Measurements from ENCODE around the gene TFPT. TPM values are rescaled to one million over a fixed set of nuclear protein-coding genes. Genes with fewer than 3 reads are reported as not detected.

Gene TFPT
- total RNA-seq, 1 donor from 2014 or later: 29.4 TPM

DNA sequence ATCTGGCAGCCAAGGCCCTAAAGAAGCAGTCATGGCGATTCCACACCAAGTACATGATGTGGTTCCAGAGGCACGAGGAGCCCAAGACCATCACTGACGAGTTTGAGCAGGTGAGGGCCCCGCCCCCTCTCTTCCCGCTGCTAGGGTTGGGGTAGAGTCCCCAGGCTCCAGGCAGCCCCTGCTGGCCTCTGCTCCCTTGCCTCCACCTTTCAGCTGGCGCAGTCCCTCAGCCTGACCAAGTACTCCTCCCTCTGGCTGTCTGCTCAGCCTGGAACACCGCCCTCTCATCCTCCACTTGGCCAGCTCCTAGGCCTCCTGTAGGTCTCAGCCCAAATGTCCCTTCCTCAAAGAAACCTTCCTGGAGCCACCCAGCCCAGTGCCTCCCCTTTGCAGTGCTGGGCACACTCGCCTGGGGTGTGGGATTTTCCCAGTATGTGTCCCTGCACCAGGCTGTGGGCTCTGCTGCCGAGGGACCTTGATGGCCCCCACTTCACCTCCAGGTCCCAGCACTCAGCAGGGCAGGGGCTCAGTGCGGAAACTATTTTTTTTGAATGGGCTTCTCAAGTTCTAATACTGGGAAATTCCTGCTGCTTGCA lies 38.4 kb upstream of the TFPT start:
- no peak for DNase-seq (ENCODE audit: extremely low spot score, unreplicated experiment)

DNA sequence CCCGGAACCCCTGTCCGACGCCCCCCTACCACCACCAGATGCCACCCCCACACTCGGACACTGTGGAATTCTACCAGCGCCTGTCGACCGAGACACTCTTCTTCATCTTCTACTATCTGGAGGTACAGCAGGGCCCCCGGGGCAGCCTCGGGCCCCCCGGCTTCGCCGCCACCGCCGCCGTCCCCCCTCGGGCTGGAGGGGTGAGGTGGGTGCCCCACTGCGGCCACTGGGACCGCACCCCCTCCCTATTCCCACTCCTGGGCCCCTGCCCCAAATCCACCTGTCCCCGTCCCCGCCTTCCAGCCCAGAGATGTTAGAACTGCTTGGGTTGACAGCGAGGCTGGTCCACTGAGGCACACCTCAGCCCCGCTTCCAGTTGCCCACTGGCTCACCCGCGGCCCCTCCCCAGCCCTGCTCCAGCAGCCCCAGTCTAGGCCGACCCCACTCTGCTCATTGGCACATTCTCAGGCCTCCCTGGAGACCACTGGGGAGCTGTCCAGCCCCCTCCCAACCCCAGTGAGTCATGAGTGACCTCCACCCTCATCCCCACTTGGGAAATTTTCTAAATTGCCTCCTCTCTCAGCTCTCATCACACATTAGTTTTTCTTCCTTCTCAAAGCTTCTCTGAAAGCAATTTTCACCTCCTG lies 37.5 kb upstream of the TFPT start:
- Mint-ChIP-seq H3K27ac (ENCODE audit: unreplicated experiment) (peak overlapping the region; percentile 81), H3K36me3 (ENCODE audit: unreplicated experiment) (peaks cover 45% of the 10 kb centered on the region), H3K9me3 (ENCODE audit: unreplicated experiment) (no peaks in the 10 kb centered on the region), H3K4me3 (ENCODE audit: unreplicated experiment) (no peak overlapping the region), H3K4me1 (ENCODE audit: unreplicated experiment) (peaks cover 8% of the 10 kb centered on the region), H3K27me3 (ENCODE audit: unreplicated experiment) (no peaks in the 10 kb centered on the region)
- TF ChIP-seq, protein P1, sequence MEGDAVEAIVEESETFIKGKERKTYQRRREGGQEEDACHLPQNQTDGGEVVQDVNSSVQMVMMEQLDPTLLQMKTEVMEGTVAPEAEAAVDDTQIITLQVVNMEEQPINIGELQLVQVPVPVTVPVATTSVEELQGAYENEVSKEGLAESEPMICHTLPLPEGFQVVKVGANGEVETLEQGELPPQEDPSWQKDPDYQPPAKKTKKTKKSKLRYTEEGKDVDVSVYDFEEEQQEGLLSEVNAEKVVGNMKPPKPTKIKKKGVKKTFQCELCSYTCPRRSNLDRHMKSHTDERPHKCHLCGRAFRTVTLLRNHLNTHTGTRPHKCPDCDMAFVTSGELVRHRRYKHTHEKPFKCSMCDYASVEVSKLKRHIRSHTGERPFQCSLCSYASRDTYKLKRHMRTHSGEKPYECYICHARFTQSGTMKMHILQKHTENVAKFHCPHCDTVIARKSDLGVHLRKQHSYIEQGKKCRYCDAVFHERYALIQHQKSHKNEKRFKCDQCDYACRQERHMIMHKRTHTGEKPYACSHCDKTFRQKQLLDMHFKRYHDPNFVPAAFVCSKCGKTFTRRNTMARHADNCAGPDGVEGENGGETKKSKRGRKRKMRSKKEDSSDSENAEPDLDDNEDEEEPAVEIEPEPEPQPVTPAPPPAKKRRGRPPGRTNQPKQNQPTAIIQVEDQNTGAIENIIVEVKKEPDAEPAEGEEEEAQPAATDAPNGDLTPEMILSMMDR (IDR thresholded peaks at IDR 0.05): no peak
- DNase-seq (ENCODE audit: extremely low spot score, unreplicated experiment): no peak

More for the DNA sequence above, 38.4 kb upstream of the TFPT start:
- TF ChIP-seq, protein P1 (IDR thresholded peaks at IDR 0.05): no peak
- no peak overlapping the region for H3K4me3 Mint-ChIP-seq (ENCODE audit: unreplicated experiment)
- H3K27ac Mint-ChIP-seq (ENCODE audit: unreplicated experiment): peak overlapping the region; percentile 54
- no peaks in the 10 kb centered on the region for H3K27me3 Mint-ChIP-seq (ENCODE audit: unreplicated experiment)
- peaks cover 16% of the 10 kb centered on the region for H3K4me1 Mint-ChIP-seq (ENCODE audit: unreplicated experiment)
- no peaks in the 10 kb centered on the region for H3K9me3 Mint-ChIP-seq (ENCODE audit: unreplicated experiment)
- H3K36me3 Mint-ChIP-seq (ENCODE audit: unreplicated experiment): peaks cover 43% of the 10 kb centered on the region

DNA sequence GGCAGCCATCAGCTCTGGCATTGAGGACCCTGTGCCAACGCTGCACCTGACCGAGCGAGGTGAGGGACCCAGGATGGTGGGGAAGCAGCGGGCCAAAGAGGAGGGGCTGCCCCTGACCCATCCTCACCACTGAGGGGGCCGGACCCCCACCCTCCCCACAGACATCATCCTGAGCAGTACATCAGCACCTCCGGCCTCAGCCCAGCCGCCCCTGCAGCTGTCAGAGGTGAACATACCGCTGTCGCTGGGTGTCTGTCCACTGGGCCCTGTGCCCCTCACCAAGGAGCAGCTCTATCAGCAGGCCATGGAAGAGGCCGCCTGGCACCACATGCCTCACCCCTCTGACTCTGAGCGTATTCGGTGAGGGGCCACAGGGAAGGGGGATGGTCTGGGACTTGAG lies 36.8 kb upstream of the TFPT start:
- DNase-seq (ENCODE audit: extremely low spot score, unreplicated experiment): no peak
- H3K4me3 Mint-ChIP-seq (ENCODE audit: unreplicated experiment): no peak overlapping the region
- H3K9me3 Mint-ChIP-seq (ENCODE audit: unreplicated experiment): no peaks in the 10 kb centered on the region
- no peaks in the 10 kb centered on the region for H3K27me3 Mint-ChIP-seq (ENCODE audit: unreplicated experiment)
- H3K36me3 Mint-ChIP-seq (ENCODE audit: unreplicated experiment): peaks cover 45% of the 10 kb centered on the region
- TF ChIP-seq, protein P1 (IDR thresholded peaks at IDR 0.05): no peak
- no peak overlapping the region for H3K27ac Mint-ChIP-seq (ENCODE audit: unreplicated experiment)
- peaks cover 7% of the 10 kb centered on the region for H3K4me1 Mint-ChIP-seq (ENCODE audit: unreplicated experiment)

DNA sequence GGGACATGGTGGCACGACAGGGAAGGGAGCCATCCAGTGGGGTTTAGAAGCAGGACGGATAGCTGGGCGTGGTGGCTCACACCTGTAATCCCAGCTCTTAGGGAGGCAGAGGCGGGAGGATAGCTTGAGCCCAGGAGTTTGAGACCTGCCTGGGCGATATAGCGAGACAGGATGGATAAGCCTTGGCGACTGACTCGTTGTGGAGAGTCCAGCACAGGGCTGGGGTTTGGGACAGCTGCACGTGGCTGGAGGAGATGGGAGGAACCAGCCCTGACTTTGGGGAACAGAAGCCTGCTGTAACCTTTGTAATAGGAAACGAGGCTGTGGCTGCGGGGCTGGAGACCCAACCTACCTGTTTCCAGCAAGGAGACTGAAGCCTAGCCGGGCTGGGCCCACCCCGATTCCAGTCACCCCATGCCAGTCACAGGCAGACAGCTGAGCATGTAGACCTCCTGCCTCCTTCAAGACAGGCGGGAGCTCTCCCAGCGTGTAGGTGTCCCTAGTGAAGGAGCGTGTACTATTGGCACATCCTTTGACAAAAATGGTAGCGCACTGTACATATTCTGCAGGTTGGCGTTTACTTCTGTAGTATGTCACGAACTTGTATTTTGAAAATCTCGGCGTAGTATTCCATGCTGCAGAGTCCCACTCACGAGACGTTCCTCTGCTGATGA lies 36.0 kb upstream of the TFPT start:
- no peak overlapping the region for H3K27ac Mint-ChIP-seq (ENCODE audit: unreplicated experiment)
- no peak overlapping the region for H3K4me3 Mint-ChIP-seq (ENCODE audit: unreplicated experiment)
- H3K36me3 Mint-ChIP-seq (ENCODE audit: unreplicated experiment): peaks cover 48% of the 10 kb centered on the region
- H3K4me1 Mint-ChIP-seq (ENCODE audit: unreplicated experiment): peaks cover 7% of the 10 kb centered on the region
- no peaks in the 10 kb centered on the region for H3K9me3 Mint-ChIP-seq (ENCODE audit: unreplicated experiment)
- DNase-seq (ENCODE audit: extremely low spot score, unreplicated experiment): no peak
- TF ChIP-seq, protein P1 (IDR thresholded peaks at IDR 0.05): no peak
- no peaks in the 10 kb centered on the region for H3K27me3 Mint-ChIP-seq (ENCODE audit: unreplicated experiment)

Measured in osteocyte (in vitro differentiated cells).